MCF 10A (cell line): ENCODE results near the gene CCDC93. TPM values are rescaled to one million over a fixed set of nuclear protein-coding genes. Genes with fewer than 3 reads are reported as not detected.

Source experiments
- BruUV-seq: library from RNA; stranded (reverse); fragments of 400-500 nt; replicated peaks from 2 replicates; lab custom pipeline; 2021; lab: Mats Ljungman, UMichigan
- CTCF ChIA-PET: fragments of 300-600 bp; sonication (Branson Sonifier 250); formaldehyde crosslinking; extraction: SDS; loops from one replicate; lab custom pipeline; 2021; ENCODE audit warnings: antibody characterized with exemption, inconsistent platforms; lab: Yijun Ruan, JAX
- POLR2A ChIA-PET: fragments of 300-600, 350-650 bp; sonication (Branson Sonifier 250); formaldehyde crosslinking; extraction: SDS; loops from one replicate; lab custom pipeline; 2020; ENCODE audit warnings: antibody characterized with exemption, inconsistent platforms; lab: Yijun Ruan, JAX
- DNase-seq: peaks from one replicate; pipeline ENCODE4 v3.0.0-alpha.2; 2018; ENCODE audit not compliant: unreplicated experiment
- H3K27ac Mint-ChIP-seq: one replicate; pipeline ENCODE4 v1.8.0; 2022; ENCODE audit warnings: mild to moderate bottlenecking, low read depth, mixed read lengths; ENCODE audit not compliant: unreplicated experiment
- H3K27me3 Mint-ChIP-seq: one replicate; pipeline ENCODE4 v1.8.0; 2022; ENCODE audit warnings: mixed read lengths; ENCODE audit not compliant: insufficient read depth, unreplicated experiment
- H3K36me3 Mint-ChIP-seq: one replicate; pipeline ENCODE4 v1.8.0; 2022; ENCODE audit warnings: mild to moderate bottlenecking, moderate library complexity, mixed read lengths; ENCODE audit not compliant: insufficient read depth, unreplicated experiment
- H3K4me1 Mint-ChIP-seq: one replicate; pipeline ENCODE4 v1.8.0; 2022; ENCODE audit warnings: mixed read lengths; ENCODE audit not compliant: insufficient read depth, unreplicated experiment
- H3K4me3 Mint-ChIP-seq: one replicate; pipeline ENCODE4 v1.8.0; 2022; ENCODE audit warnings: mild to moderate bottlenecking, moderate library complexity, mixed read lengths; ENCODE audit not compliant: unreplicated experiment
- H3K9me3 Mint-ChIP-seq: one replicate; pipeline ENCODE4 v1.8.0; 2022; ENCODE audit warnings: mixed read lengths; ENCODE audit not compliant: unreplicated experiment
- CTCF ChIP-seq: fragments of 200-600 bp; IDR thresholded peaks from one replicate; pipeline ENCODE4 v1.8.0; 2022; ENCODE audit warnings: antibody characterized with exemption, mild to moderate bottlenecking; ENCODE audit not compliant: unreplicated experiment
- intact Hi-C: fragments of 100-400 bp; cut with micrococcal nuclease; formaldehyde crosslinking; loops from 2 replicates; pipeline ENCODE4 v1.14.1; 2022
- total RNA-seq: library from RNA; stranded (reverse); gene quantifications from 2 replicates; pipeline ENCODE4 v1.2.3, GENCODE V29; 2022

Gene CCDC93
- total RNA-seq, 1 experiment from 2014 or later = 37.8 TPM

GRCh38 chr2:117949806-117950205 is 64.1 kb downstream of the CCDC93 start:
- CTCF ChIA-PET = interaction anchor here (0.6 to 3.1 kb wide), 2 partner anchors 11 to 53 kb away, joined by 3 to 26 read pairs; no protein-coding TSS in a partner anchor
- H3K4me3 Mint-ChIP-seq = no peak overlapping the region
- no peak for TF ChIP-seq CTCF
- no peaks in the 10 kb centered on the region for H3K4me1 Mint-ChIP-seq
- no peaks in the 10 kb centered on the region for H3K9me3 Mint-ChIP-seq
- DNase-seq = no peak
- H3K27ac Mint-ChIP-seq = no peak overlapping the region
- intact Hi-C loops = no loop called here
- peaks cover 67% of the 10 kb centered on the region for H3K36me3 Mint-ChIP-seq
- POLR2A ChIA-PET = interaction anchor here (1.0 kb wide), 1 partner anchor 10 kb away, joined by 3 read pairs; no protein-coding TSS in a partner anchor
- no TSS peak for BruUV-seq
- H3K27me3 Mint-ChIP-seq = no peaks in the 10 kb centered on the region

- no peak overlapping the region for H3K27ac Mint-ChIP-seq
- intact Hi-C loops = no loop called here
- H3K27me3 Mint-ChIP-seq = no peaks in the 10 kb centered on the region
- peaks cover 75% of the 10 kb centered on the region for H3K36me3 Mint-ChIP-seq
- TF ChIP-seq CTCF = no peak
- no peak for DNase-seq
- CTCF ChIA-PET = no interaction called here
- no peaks in the 10 kb centered on the region for H3K4me1 Mint-ChIP-seq
- BruUV-seq = no TSS peak
- no peak overlapping the region for H3K4me3 Mint-ChIP-seq
- POLR2A ChIA-PET = interaction anchor here (1.0 kb wide), 1 partner anchor 11 kb away, joined by 3 read pairs; no protein-coding TSS in a partner anchor
- no peaks in the 10 kb centered on the region for H3K9me3 Mint-ChIP-seq
These were observed 65.3 kb downstream of the CCDC93 start for GRCh38 chr2:117948615-117949014.

- no TSS peak for BruUV-seq
- no peak overlapping the region for H3K27ac Mint-ChIP-seq
- H3K9me3 Mint-ChIP-seq = no peaks in the 10 kb centered on the region
- no peaks in the 10 kb centered on the region for H3K4me1 Mint-ChIP-seq
- CTCF ChIA-PET = no interaction called here
- no peaks in the 10 kb centered on the region for H3K27me3 Mint-ChIP-seq
- TF ChIP-seq CTCF = no peak
- no peak for DNase-seq
- H3K36me3 Mint-ChIP-seq = peaks cover 65% of the 10 kb centered on the region
- POLR2A ChIA-PET = interaction anchor here (0.9 kb wide), 1 partner anchor 1212 kb away, joined by 3 read pairs; no protein-coding TSS in a partner anchor
- intact Hi-C loops = no loop called here
- H3K4me3 Mint-ChIP-seq = no peak overlapping the region
These were observed 68.6 kb downstream of the CCDC93 start for GRCh38 chr2:117945296-117945695.

GRCh38 chr2:117944816-117945215 is 69.1 kb downstream of the CCDC93 start:
- H3K27me3 Mint-ChIP-seq = no peaks in the 10 kb centered on the region
- TF ChIP-seq CTCF = no peak
- BruUV-seq = no TSS peak
- peaks cover 66% of the 10 kb centered on the region for H3K36me3 Mint-ChIP-seq
- CTCF ChIA-PET = interaction anchor here (0.7 kb wide), 1 partner anchor 58 kb away, joined by 4 read pairs; no protein-coding TSS in a partner anchor
- H3K4me1 Mint-ChIP-seq = no peaks in the 10 kb centered on the region
- H3K9me3 Mint-ChIP-seq = no peaks in the 10 kb centered on the region
- H3K27ac Mint-ChIP-seq = no peak overlapping the region
- DNase-seq = no peak
- intact Hi-C loops = no loop called here
- POLR2A ChIA-PET = interaction anchor here (0.9 kb wide), 1 partner anchor 1212 kb away, joined by 3 read pairs; no protein-coding TSS in a partner anchor
- H3K4me3 Mint-ChIP-seq = no peak overlapping the region
